ENCODE data around the gene F8A2. TPM values are rescaled to one million over a fixed set of nuclear protein-coding genes. Genes with fewer than 3 reads are reported as not detected.
"Not testable (repeated sequence)": the region's sequence is repeated elsewhere in the genome, so short reads cannot be mapped to it uniquely, and the experiment has no call there.

The F8A2 gene
- total RNA-seq, 6 experiments from 2014 or later, result not detected

- H3K36me3 ChIP-seq; H3K27ac ChIP-seq; DNase-seq; intact Hi-C loops (cut with DNase I); H3K4me1 ChIP-seq; H3K4me3 ChIP-seq; H3K9me3 ChIP-seq; H3K27me3 ChIP-seq: not testable (repeated sequence)
- no CpG with 5 or more reads among the region's 64 CpGs for WGBS (ENCODE audit: insufficient coverage, low coverage, low lambda C conversion rate, missing lambda C conversion rate)
- peak; percentile 64 to 71 (median 67) for ATAC-seq
Measured at GRCh38 chrX:155382529-155382967, 653 bp downstream of the F8A2 start.

GRCh38 chrX:155389634-155390033 is 7.7 kb downstream of the F8A2 start:
- Histone ChIP-seq H3K27ac (no peak overlapping the region), H3K4me3 (no peak overlapping the region), H3K27me3 (no peaks in the 10 kb centered on the region), H3K9me3 (no peaks in the 10 kb centered on the region), H3K36me3 (no peaks in the 10 kb centered on the region), H3K4me1 (no peaks in the 10 kb centered on the region)
- ATAC-seq (no peak), DNase-seq (no peak)
- TF ChIP-seq POLR2A (IDR thresholded peaks at IDR 0.05) (no peak), CTCF (IDR thresholded peaks at IDR 0.05) (no peak)
- 86% methylated on average over 1 of the region's 8 CpGs for WGBS (ENCODE audit: insufficient coverage, low coverage, low lambda C conversion rate, missing lambda C conversion rate)
- intact Hi-C loops (cut with DNase I), result no loop called here

- intact Hi-C loops (cut with DNase I), result not testable (repeated sequence)
- WGBS (ENCODE audit: insufficient coverage, low coverage, low lambda C conversion rate, missing lambda C conversion rate), result 60% methylated on average over 7 of the region's 7 CpGs
Measured at GRCh38 chrX:155394747-155395276, 12.9 kb downstream of the F8A2 start.

GRCh38 chrX:155406429-155406828 is 24.5 kb downstream of the F8A2 start:
- H3K27me3 ChIP-seq, result no peaks in the 10 kb centered on the region
- no peaks in the 10 kb centered on the region for H3K4me1 ChIP-seq
- no peak for ATAC-seq
- H3K27ac ChIP-seq, result no peak overlapping the region
- H3K9me3 ChIP-seq, result peaks cover 0 to 5% (median 0%) of the 10 kb centered on the region in 4 donors
- intact Hi-C loops (cut with DNase I), result no loop called here
- no peak for TF ChIP-seq POLR2A (IDR thresholded peaks at IDR 0.05)
- TF ChIP-seq CTCF (IDR thresholded peaks at IDR 0.05), result no peak
- 57% methylated on average over 2 of the region's 2 CpGs for WGBS (ENCODE audit: insufficient coverage, low coverage, low lambda C conversion rate, missing lambda C conversion rate)
- no peak overlapping the region for H3K4me3 ChIP-seq
- no peaks in the 10 kb centered on the region for H3K36me3 ChIP-seq
- DNase-seq, result no peak

More at GRCh38 chrX:155394747-155395276, 12.9 kb downstream of the F8A2 start:
- not testable (repeated sequence) for H3K36me3 ChIP-seq, H3K27me3 ChIP-seq, H3K4me3 ChIP-seq, H3K9me3 ChIP-seq, H3K4me1 ChIP-seq, DNase-seq, H3K27ac ChIP-seq, ATAC-seq

GRCh38 chrX:155417769-155418168 is 35.9 kb downstream of the F8A2 start:
- WGBS (ENCODE audit: insufficient coverage, low coverage, low lambda C conversion rate, missing lambda C conversion rate), result 56% methylated on average over 1 of the region's 1 CpG
- DNase-seq (no peak), ATAC-seq (no peak)
- Histone ChIP-seq H3K36me3 (no peaks in the 10 kb centered on the region), H3K27ac (no peak overlapping the region), H3K4me1 (no peaks in the 10 kb centered on the region), H3K27me3 (no peaks in the 10 kb centered on the region), H3K9me3 (no peaks in the 10 kb centered on the region), H3K4me3 (no peak overlapping the region)
- intact Hi-C loops (cut with DNase I), result no loop called here
- TF ChIP-seq CTCF (IDR thresholded peaks at IDR 0.05), result no peak
- no peak for TF ChIP-seq POLR2A (IDR thresholded peaks at IDR 0.05)

Small RNA genes lying within 50 kb of the gene (microRNA-seq; reads per million reads assigned to microRNA genes)
- 0 reads per million in 2 donors for gene MIR1184-2

Small RNA genes lying within 50 kb of the gene (small RNA-seq; reads per million reads assigned to genes)
- gene MIR1184-2, result 0 reads per million in 2 experiments

Other genes starting within 250 kb of the F8A2 start
- gene VBP1, start 165.6 kb upstream of the F8A2 start, total RNA-seq, result 10 to 100 TPM; 14.5 to 18.9 (median 16.8) TPM
- gene RAB39B, start 117.6 kb upstream of the F8A2 start, total RNA-seq, result under 1 TPM in 4 of 6 experiments, not detected in 2; 0.05 to 0.11 (median 0.06) TPM
- 10 to 100 TPM in 1 of 6 experiments, 1 to 10 TPM in 5; 1.5 to 11.0 (median 3.9) TPM for gene CLIC2, start 47.5 kb upstream of the F8A2 start, total RNA-seq
- gene F8A3, start 76.5 kb downstream of the F8A2 start, total RNA-seq, result 10 to 100 TPM in 3 of 6 experiments, 1 to 10 TPM in 2, not detected in 1; 6.4 to 25.5 (median 14.1) TPM
- gene SPRY3, start 230.5 kb downstream of the F8A2 start, total RNA-seq, result under 1 TPM; 0.37 to 0.70 (median 0.52) TPM
- gene TMLHE, start 230.9 kb downstream of the F8A2 start, total RNA-seq, result 10 to 100 TPM in 5 of 6 experiments, 1 to 10 TPM in 1; 9.9 to 15.6 (median 13.3) TPM

Data from right lobe of liver (tissue), 6 donors.